ENCODE data around the gene CST6. TPM values are rescaled to one million over a fixed set of nuclear protein-coding genes. Genes with fewer than 3 reads are reported as not detected.

Gene CST6
- polyA plus RNA-seq, 2 of the 4 experiments (the other 2 are of a cell fraction), result not detected

DNA sequence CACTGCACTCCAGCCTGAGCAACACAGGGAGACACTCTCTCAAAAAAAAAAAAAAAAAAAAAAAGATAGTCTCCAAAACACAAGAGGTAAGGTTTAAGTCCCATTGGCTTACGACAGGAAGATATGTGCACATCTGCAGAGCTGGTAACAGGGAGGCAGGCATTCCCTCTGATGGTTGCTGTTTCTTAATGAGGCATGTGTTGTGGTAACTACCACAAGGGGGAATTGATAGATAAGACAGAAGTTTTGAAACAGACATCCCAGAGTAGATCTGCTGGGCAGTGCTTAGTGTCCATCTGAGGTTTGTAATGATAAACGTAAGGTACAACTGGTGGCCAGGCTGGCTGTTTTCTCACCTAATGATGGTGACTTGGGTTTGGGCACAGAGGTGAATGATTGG is 14.5 kb upstream of the CST6 start:
- TF ChIP-seq CEBPB (IDR thresholded peaks at IDR 0.05), result no peak
- no peak for TF ChIP-seq GATA3 (IDR thresholded peaks at IDR 0.05; ENCODE audit: borderline replicate concordance)
- no peak for TF ChIP-seq ZSCAN20 (CRISPR knock-in tag; IDR thresholded peaks at IDR 0.05)
- TF ChIP-seq CHD4 (IDR thresholded peaks at IDR 0.05; ENCODE audit: borderline replicate concordance), result no peak
- no peak for TF ChIP-seq HEYL (CRISPR knock-in tag; IDR thresholded peaks at IDR 0.05)
- TF ChIP-seq MAX (IDR thresholded peaks at IDR 0.05), result no peak
- TF ChIP-seq HOXA7 (CRISPR knock-in tag; IDR thresholded peaks at IDR 0.05), result no peak
- no peak overlapping the region for H3K4me2 ChIP-seq
- H3K27ac ChIP-seq, result no peak overlapping the region
- no peak for ATAC-seq
- H3K9me3 ChIP-seq, result no peaks in the 10 kb centered on the region
- H3K4me3 ChIP-seq, result no peak overlapping the region
- no peak for DNase-seq (ENCODE audit: low read depth in 1 of 2, low spot score in 1 of 2)
- ChIA-PET POLR2A (no interaction called here), CTCF (interaction anchor here (1.2 to 2.2 kb wide), 2 partner anchors 8 to 113 kb away, joined by 3 to 10 read pairs; no protein-coding TSS in a partner anchor)
- no peak for FAIRE-seq
- peaks cover 8% of the 10 kb centered on the region; the same call in 2 of the 3 replicates for H3K4me1 ChIP-seq
- 95% methylated on average over 2 of the region's 2 CpGs for WGBS (ENCODE audit: missing lambda C conversion rate)

DNA sequence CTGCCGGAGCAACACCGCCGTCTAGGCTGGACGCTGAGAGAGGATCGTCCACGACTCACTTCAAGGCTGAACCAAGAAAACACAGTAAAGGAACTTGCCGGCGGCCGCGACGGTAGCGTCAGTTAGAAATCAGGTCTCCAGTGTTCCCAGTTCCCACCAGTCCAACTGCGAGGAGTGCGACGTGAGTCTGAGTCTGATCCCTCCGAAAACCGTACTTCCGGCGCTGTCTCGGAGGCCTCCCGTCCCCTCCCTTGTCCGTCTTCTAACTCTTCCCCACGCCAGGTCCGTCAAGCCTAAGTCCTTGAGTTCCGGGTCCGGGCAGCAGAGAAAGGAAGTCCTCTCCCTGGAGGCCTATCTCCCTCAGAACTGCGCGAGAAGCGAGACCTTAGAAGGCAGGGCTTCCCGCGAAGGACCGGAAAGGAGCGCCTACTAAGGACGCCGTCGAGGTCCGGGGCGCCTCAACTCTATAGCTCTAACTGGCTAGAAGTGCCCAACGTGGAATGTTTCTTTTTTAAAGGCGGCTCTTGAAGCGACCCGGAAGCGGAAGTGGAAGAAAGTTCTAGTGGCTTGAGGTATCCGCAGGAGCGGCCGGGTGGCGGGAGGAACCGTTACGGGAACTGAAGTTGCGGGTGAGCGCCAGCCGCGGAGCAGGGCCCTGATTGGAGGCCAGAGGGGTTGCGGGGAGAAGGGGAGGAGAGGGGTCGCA is 9.7 kb upstream of the CST6 start, which contains the start of the genes BANF1 and EIF1AD:
TSS of gene BANF1 (plus strand) at position 562 of the 706 bp plus-strand sequence. CDS start 748 bp downstream, outside the sequence.
TSS of gene EIF1AD (minus strand) at position 216 of the 706 bp plus-strand sequence. CDS start 1,768 bp downstream, outside the sequence.
- H3K4me1 ChIP-seq, result peaks cover 13% of the 10 kb centered on the region; the same call in 2 of the 3 replicates
- ATAC-seq (peak; percentile 85 to 91), DNase-seq (ENCODE audit: low read depth in 1 of 2, low spot score in 1 of 2) (peak; percentile 92 to 99), FAIRE-seq (no peak)
- ChIA-PET POLR2A (interaction anchor here (0.7 to 1.3 kb wide), 8 partner anchors 10 to 387 kb away, joined by 3 to 12 read pairs (median 5); partner anchors contain the start of genes CST6, FIBP and PCNX3), CTCF (interaction anchor here (0.7 to 1.9 kb wide), 5 partner anchors 20 to 222 kb away, joined by 3 to 7 read pairs (median 4); no protein-coding TSS in a partner anchor)
- 1% methylated on average over 54 of the region's 55 CpGs for WGBS (ENCODE audit: missing lambda C conversion rate)
- H3K27ac ChIP-seq, result peak within 1 kb of the TSS; percentile 91 to 95
- peak within 1 kb of the TSS; percentile 67 for H3K4me3 ChIP-seq
- no peaks in the 10 kb centered on the region for H3K9me3 ChIP-seq
- H3K4me2 ChIP-seq, result peak within 1 kb of the TSS; percentile 93
- no peak for TF ChIP-seq FOSL2 (IDR thresholded peaks at IDR 0.05)
- no peak for TF ChIP-seq FOSL2 (CRISPR knock-in tag; IDR thresholded peaks at IDR 0.05)
- TF ChIP-seq RNF2 (IDR thresholded peaks at IDR 0.05; ENCODE audit: borderline replicate concordance, low read depth), result no peak
- no peak; the same call in 1 of the 2 replicates for TF ChIP-seq HDAC2 (IDR thresholded peaks at IDR 0.05)
- TF ChIP-seq CHD2 (IDR thresholded peaks at IDR 0.05; ENCODE audit: low read length, partially characterized antibody), result peak; percentile 89
- no peak for TF ChIP-seq HOXA7 (CRISPR knock-in tag; IDR thresholded peaks at IDR 0.05)
- TF ChIP-seq, protein P1, sequence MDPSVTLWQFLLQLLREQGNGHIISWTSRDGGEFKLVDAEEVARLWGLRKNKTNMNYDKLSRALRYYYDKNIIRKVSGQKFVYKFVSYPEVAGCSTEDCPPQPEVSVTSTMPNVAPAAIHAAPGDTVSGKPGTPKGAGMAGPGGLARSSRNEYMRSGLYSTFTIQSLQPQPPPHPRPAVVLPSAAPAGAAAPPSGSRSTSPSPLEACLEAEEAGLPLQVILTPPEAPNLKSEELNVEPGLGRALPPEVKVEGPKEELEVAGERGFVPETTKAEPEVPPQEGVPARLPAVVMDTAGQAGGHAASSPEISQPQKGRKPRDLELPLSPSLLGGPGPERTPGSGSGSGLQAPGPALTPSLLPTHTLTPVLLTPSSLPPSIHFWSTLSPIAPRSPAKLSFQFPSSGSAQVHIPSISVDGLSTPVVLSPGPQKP (IDR thresholded peaks at IDR 0.05; ENCODE audit: low read depth, low read length), result no peak
- TF ChIP-seq KDM1A (IDR thresholded peaks at IDR 0.05; ENCODE audit: low read depth), result no peak
- no peak for TF ChIP-seq USF2 (IDR thresholded peaks at IDR 0.05)
- TF ChIP-seq KDM5A (IDR thresholded peaks at IDR 0.05), result peak; percentile 90
- no peak for TF ChIP-seq NPAS2 (CRISPR knock-in tag; IDR thresholded peaks at IDR 0.05; ENCODE audit: borderline replicate concordance)
- TF ChIP-seq CBX8 (IDR thresholded peaks at IDR 0.05), result no peak
- no peak for TF ChIP-seq ESRRA (IDR thresholded peaks at IDR 0.05; ENCODE audit: borderline replicate concordance, low read length)
- peak; percentile 72 for TF ChIP-seq RFX5 (IDR thresholded peaks at IDR 0.05)
- no peak for TF ChIP-seq JUNB (IDR thresholded peaks at IDR 0.05)
- no peak for TF ChIP-seq POLR2AphosphoS2 (conservative IDR thresholded peaks at IDR 0.05; ENCODE audit: low read length)
- TF ChIP-seq CHD4 (IDR thresholded peaks at IDR 0.05; ENCODE audit: borderline replicate concordance), result no peak
- TF ChIP-seq EHF (CRISPR knock-in tag; IDR thresholded peaks at IDR 0.05), result no peak
- no peak for TF ChIP-seq HOXB5 (CRISPR knock-in tag; IDR thresholded peaks at IDR 0.05)
- TF ChIP-seq CBX2 (IDR thresholded peaks at IDR 0.05; ENCODE audit: borderline replicate concordance, low read depth), result no peak
- peak; percentile 80 for TF ChIP-seq BCL3 (IDR thresholded peaks at IDR 0.05)
- TF ChIP-seq JUN (IDR thresholded peaks at IDR 0.05), result peak; percentile 89 to 97
- 0 out of 4 replicates have a peak, but pooled peaks of 1 of the 2 experiments have one; percentile 40 for TF ChIP-seq CEBPB (IDR thresholded peaks at IDR 0.05)
- peak; percentile 33; the same call in 1 of the 2 replicates for TF ChIP-seq HOXB13 (CRISPR knock-in tag; IDR thresholded peaks at IDR 0.05; ENCODE audit: low read depth)
- no peak for TF ChIP-seq NR3C1 (IDR thresholded peaks at IDR 0.05)
- no peak for TF ChIP-seq ZSCAN20 (CRISPR knock-in tag; IDR thresholded peaks at IDR 0.05)
- peak; percentile 21; the same call in 1 of the 2 replicates for TF ChIP-seq ZC3H11A (IDR thresholded peaks at IDR 0.05)
- TF ChIP-seq, protein P2, sequence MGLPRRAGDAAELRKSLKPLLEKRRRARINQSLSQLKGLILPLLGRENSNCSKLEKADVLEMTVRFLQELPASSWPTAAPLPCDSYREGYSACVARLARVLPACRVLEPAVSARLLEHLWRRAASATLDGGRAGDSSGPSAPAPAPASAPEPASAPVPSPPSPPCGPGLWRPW (IDR thresholded peaks at IDR 0.05), result no peak
- TF ChIP-seq POLR2A (IDR thresholded peaks at IDR 0.05; ENCODE audit: low read length), result peak; percentile 92
- TF ChIP-seq EHMT2 (IDR thresholded peaks at IDR 0.05; ENCODE audit: low read depth), result no peak
- no peak for TF ChIP-seq MAFK (IDR thresholded peaks at IDR 0.05; ENCODE audit: partially characterized antibody)
- peak; percentile 89; the same call in 1 of the 2 replicates for TF ChIP-seq MAZ (IDR thresholded peaks at IDR 0.05; ENCODE audit: borderline replicate concordance, low read depth, low read length)
- TF ChIP-seq FOSB (CRISPR knock-in tag; IDR thresholded peaks at IDR 0.05), result no peak

All from A549 (cell line).